Measurements from ENCODE around the gene ATG2A. TPM values are rescaled to one million over a fixed set of nuclear protein-coding genes. Genes with fewer than 3 reads are reported as not detected.

Gene ATG2A
- total and polyA plus RNA-seq, 2 of the 8 experiments (the other 6 are each of a cell fraction or from before 2014, with no cell fraction given), result 12.1 to 22.1 TPM

GRCh38 chr11:64933213-64933934, 16.4 kb upstream of the ATG2A start:
- H2BK12ac ChIP-seq (ENCODE audit: low read depth, low read length), result no peak overlapping the region
- H2AK5ac ChIP-seq (ENCODE audit: low read depth, low read length), result no peak overlapping the region
- H4K20me1 ChIP-seq (replicated peaks in 1 of 2; ENCODE audit: control insufficient read depth in 1 of 2, insufficient read depth in 2 of 2, low read length in 2 of 2), result peaks cover 0 to 4% of the 10 kb centered on the region in 2 experiments
- no peaks in the 10 kb centered on the region for H3K79me1 ChIP-seq (ENCODE audit: low read depth, low read length)
- CTCF ChIA-PET (ENCODE audit: partially characterized antibody), result interaction anchor here (0.6 to 4.6 kb wide), 14 partner anchors 9 to 85 kb away, joined by 3 to 20 read pairs (median 4); partner anchors contain the start of genes ARL2 and PPP2R5B
- no peak overlapping the region for H3K14ac ChIP-seq (ENCODE audit: insufficient read length)
- H3K9me3 ChIP-seq (ENCODE audit: insufficient read depth in 2 of 2, low read depth in 1 of 2, low read length in 1 of 2), result no peaks in the 10 kb centered on the region
- no peak overlapping the region for H3K23ac ChIP-seq (ENCODE audit: insufficient read length)
- no peak overlapping the region for H4K5ac ChIP-seq (ENCODE audit: insufficient read length, low read depth, low read length)
- no peaks in the 10 kb centered on the region for H3K79me2 ChIP-seq (ENCODE audit: control insufficient read depth in 1 of 2, insufficient read depth in 2 of 2, low read length in 2 of 2)
- H2BK5ac ChIP-seq (ENCODE audit: low read depth, low read length), result no peak overlapping the region
- no peak overlapping the region for H3K18ac ChIP-seq (ENCODE audit: extremely low read depth, low read length)
- no peak overlapping the region for H3K4ac ChIP-seq (replicated peaks; ENCODE audit: insufficient read length, low read depth, low read length)
- FAIRE-seq (no peak), DNase-seq (ENCODE audit: low read depth in 1 of 2, low spot score in 2 of 2) (no peak)
- 95% methylated on average over 12 of the region's 12 CpGs; no CpG with 5 or more reads in 1 of the 2 experiments for WGBS, 2 experiments (ENCODE audit: extremely low coverage in 1 of 2, insufficient coverage in 1 of 2, insufficient read length in 1 of 2, insufficient replicate concordance in 2 of 2, low coverage in 1 of 2, low lambda C conversion rate in 2 of 2, missing lambda C conversion rate in 1 of 2)
- no peak overlapping the region for H2BK15ac ChIP-seq (ENCODE audit: low read length)
- H3K36me3 ChIP-seq (ENCODE audit: control insufficient read depth in 2 of 4, insufficient read depth in 4 of 4, low read length in 3 of 4), result no peaks in the 10 kb centered on the region
- no peak overlapping the region for H2BK20ac ChIP-seq (ENCODE audit: low read length)
- TF ChIP-seq POLR2A (IDR thresholded peaks at IDR 0.05; ENCODE audit: control extremely low read depth in 1 of 2, low read depth in 2 of 2, low read length in 2 of 2) (no peak), MAFK (IDR thresholded peaks at IDR 0.05; ENCODE audit: low read depth, low read length) (no peak), BCL11A (IDR thresholded peaks at IDR 0.05; ENCODE audit: low read depth in 2 of 2, low read length in 2 of 2) (no peak), BRCA1 (IDR thresholded peaks at IDR 0.05; ENCODE audit: low read depth, low read length) (no peak)
- H2BK120ac ChIP-seq (replicated peaks; ENCODE audit: low read depth, low read length), result no peak overlapping the region
- H4K91ac ChIP-seq (replicated peaks; ENCODE audit: insufficient read length, low read length), result no peak overlapping the region
- H3K27me3 ChIP-seq (replicated peaks in 1 of 4; ENCODE audit: control insufficient read depth in 3 of 4, extremely low read depth in 1 of 4, insufficient read depth in 3 of 4, low read length in 3 of 4), result no peaks in the 10 kb centered on the region; a peak in 1 of 7 replicates
- peaks cover 1 to 14% (median 7%) of the 10 kb centered on the region in 4 experiments for H3K4me1 ChIP-seq (replicated peaks in 1 of 4; ENCODE audit: control insufficient read depth in 3 of 4, insufficient read depth in 4 of 4, low read length in 3 of 4)
- POLR2A ChIA-PET (ENCODE audit: partially characterized antibody), result interaction anchor here (0.6 to 0.7 kb wide), 2 partner anchors 36 to 111 kb away, joined by 3 to 4 read pairs; no protein-coding TSS in a partner anchor
- no peak overlapping the region; a peak in 1 of 7 replicates for H3K9ac ChIP-seq (replicated peaks in 1 of 4; ENCODE audit: extremely low read depth in 1 of 4, low read depth in 3 of 4, low read length in 3 of 4)
- no peak overlapping the region for H3K27ac ChIP-seq (ENCODE audit: low read depth, low read length)
- H3K4me2 ChIP-seq (ENCODE audit: insufficient read depth in 1 of 2, low read depth in 2 of 2, low read length in 2 of 2), result no peak overlapping the region
- peaks cover 2% of the 10 kb centered on the region; the same call in 1 of the 2 replicates for H3K23me2 ChIP-seq (ENCODE audit: low read depth, low read length)
- peak overlapping the region; percentile 57; the same call in 1 of the 2 replicates for H4K8ac ChIP-seq (ENCODE audit: extremely low read depth, insufficient read depth, low read length)
- no peak overlapping the region for H2AFZ ChIP-seq (ENCODE audit: low read length)
- no peak overlapping the region for H3K56ac ChIP-seq (replicated peaks; ENCODE audit: insufficient read length, low read depth, low read length)
- H3K4me3 ChIP-seq (ENCODE audit: extremely low read depth in 1 of 4, insufficient read depth in 2 of 4, low read depth in 3 of 4, low read length in 4 of 4), result no peak overlapping the region
